ENCODE data around the gene UGDH. TPM values are rescaled to one million over a fixed set of nuclear protein-coding genes. Genes with fewer than 3 reads are reported as not detected.

UGDH gene
- total and polyA plus RNA-seq, 4 donors = 33.1 to 241 (median 84.0) TPM

DNA sequence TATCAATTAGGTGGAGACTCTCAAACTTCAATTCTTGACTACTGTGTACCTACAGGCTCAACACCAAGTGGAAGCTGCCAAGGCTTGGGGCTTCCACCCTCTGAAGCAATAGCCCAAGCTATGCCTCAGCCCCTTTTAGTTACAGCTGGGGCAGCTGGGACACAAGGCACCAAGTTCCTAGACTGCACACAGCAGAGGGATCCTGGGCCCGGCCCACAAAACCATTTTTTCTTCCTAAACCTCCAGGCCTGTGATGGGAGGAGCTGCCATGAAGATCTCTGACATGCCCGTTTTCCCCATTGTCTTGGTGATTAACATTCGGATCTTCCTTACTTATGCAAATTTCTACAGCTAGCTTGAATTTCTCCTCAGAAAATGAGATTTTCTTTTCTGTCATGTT, 3.4 kb upstream of the UGDH start:
- Histone ChIP-seq H3K36me3 (ENCODE audit: control insufficient read depth in 4 of 4, insufficient read depth in 3 of 4, low read depth in 1 of 4, low read length in 3 of 4) (peaks cover 1 to 11% (median 6%) of the 10 kb centered on the region in 4 donors), H3K27me3 (ENCODE audit: control insufficient read depth in 4 of 4, insufficient read depth in 4 of 4, low read length in 3 of 4) (no peaks in the 10 kb centered on the region), H3K9ac (ENCODE audit: low read depth in 1 of 2, low read length in 2 of 2) (no peak overlapping the region), H3K9me3 (ENCODE audit: control insufficient read depth in 4 of 4, low read length in 3 of 4) (no peaks in the 10 kb centered on the region), H3K27ac (ENCODE audit: low read depth in 1 of 2, low read length in 2 of 2) (no peak overlapping the region), H3K4me1 (ENCODE audit: control insufficient read depth in 4 of 4, insufficient read depth in 4 of 4, low read length in 3 of 4) (peaks cover 0 to 30% (median 7%) of the 10 kb centered on the region in 4 donors), H3K4me3 (ENCODE audit: low read depth in 1 of 3, low read length in 3 of 3) (no peak overlapping the region)
- TF ChIP-seq CTCF (IDR thresholded peaks at IDR 0.05; ENCODE audit: low read depth, low read length, missing input control) = no peak
- TF ChIP-seq FOXA1 (IDR thresholded peaks at IDR 0.05) = no peak
- TF ChIP-seq RAD21 (IDR thresholded peaks at IDR 0.05) = no peak
- no peak for TF ChIP-seq EGR1 (IDR thresholded peaks at IDR 0.05; ENCODE audit: low read depth in 2 of 2)
- TF ChIP-seq SP1 (IDR thresholded peaks at IDR 0.05) = no peak
- no peak for TF ChIP-seq JUND (IDR thresholded peaks at IDR 0.05)
- no peak for TF ChIP-seq MAX (IDR thresholded peaks at IDR 0.05)
- TF ChIP-seq NR2F2 (IDR thresholded peaks at IDR 0.05) = no peak
- TF ChIP-seq GABPA (IDR thresholded peaks at IDR 0.05 in 1 of 2, conservative IDR thresholded peaks at IDR 0.05 in 1 of 2) = no peak
- TF ChIP-seq ATF3 (IDR thresholded peaks at IDR 0.05) = no peak
- TF ChIP-seq HNF4A (conservative IDR thresholded peaks at IDR 0.05) = no peak
- no peak for TF ChIP-seq ZBTB33 (IDR thresholded peaks at IDR 0.05)
- no peak for DNase-seq (ENCODE audit: low spot score)
- 86% methylated on average over 3 of the region's 3 CpGs for WGBS

DNA sequence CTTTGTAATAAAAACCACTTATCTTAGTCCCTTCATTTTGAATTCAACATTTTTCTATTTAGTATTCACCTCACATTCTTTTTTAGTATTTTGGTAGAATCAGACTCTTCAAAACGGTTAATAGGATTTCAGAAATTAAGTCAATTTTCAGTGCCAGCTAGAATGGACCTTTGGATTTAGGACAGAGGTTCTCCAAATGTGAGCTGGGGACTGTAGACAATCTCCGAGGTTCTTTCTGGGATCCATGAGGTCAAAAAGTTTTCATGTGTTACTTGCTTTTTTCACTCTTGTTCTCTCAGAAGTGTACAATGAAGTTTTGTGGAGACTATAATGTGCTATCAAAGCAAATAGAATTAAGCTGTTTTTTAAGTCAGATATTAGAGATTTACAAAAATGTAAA, 2.3 kb upstream of the UGDH start:
- Histone ChIP-seq H3K27ac (ENCODE audit: low read depth in 1 of 2, low read length in 2 of 2) (peak overlapping the region; percentile 95 to 96), H3K27me3 (ENCODE audit: control insufficient read depth in 4 of 4, insufficient read depth in 4 of 4, low read length in 3 of 4) (no peaks in the 10 kb centered on the region), H3K4me3 (ENCODE audit: low read depth in 1 of 3, low read length in 3 of 3) (peak overlapping the region in 1 of 3 donors; percentile 91)
- TF ChIP-seq FOXA1 (IDR thresholded peaks at IDR 0.05) = no peak
- no peak for TF ChIP-seq FOXA2 (IDR thresholded peaks at IDR 0.05)
- TF ChIP-seq TAF1 (conservative IDR thresholded peaks at IDR 0.05) = no peak
- peak; percentile 18 to 32 for TF ChIP-seq RAD21 (IDR thresholded peaks at IDR 0.05)
- TF ChIP-seq RXRA (IDR thresholded peaks at IDR 0.05) = peak; percentile 60 to 67
- TF ChIP-seq EGR1 (IDR thresholded peaks at IDR 0.05; ENCODE audit: low read depth in 2 of 2) = no peak
- peak; percentile 78 for TF ChIP-seq SP1 (IDR thresholded peaks at IDR 0.05)
- peak; percentile 29 for TF ChIP-seq ZBTB33 (IDR thresholded peaks at IDR 0.05)
- TF ChIP-seq MAX (IDR thresholded peaks at IDR 0.05) = peak; percentile 20
- TF ChIP-seq, protein P1, sequence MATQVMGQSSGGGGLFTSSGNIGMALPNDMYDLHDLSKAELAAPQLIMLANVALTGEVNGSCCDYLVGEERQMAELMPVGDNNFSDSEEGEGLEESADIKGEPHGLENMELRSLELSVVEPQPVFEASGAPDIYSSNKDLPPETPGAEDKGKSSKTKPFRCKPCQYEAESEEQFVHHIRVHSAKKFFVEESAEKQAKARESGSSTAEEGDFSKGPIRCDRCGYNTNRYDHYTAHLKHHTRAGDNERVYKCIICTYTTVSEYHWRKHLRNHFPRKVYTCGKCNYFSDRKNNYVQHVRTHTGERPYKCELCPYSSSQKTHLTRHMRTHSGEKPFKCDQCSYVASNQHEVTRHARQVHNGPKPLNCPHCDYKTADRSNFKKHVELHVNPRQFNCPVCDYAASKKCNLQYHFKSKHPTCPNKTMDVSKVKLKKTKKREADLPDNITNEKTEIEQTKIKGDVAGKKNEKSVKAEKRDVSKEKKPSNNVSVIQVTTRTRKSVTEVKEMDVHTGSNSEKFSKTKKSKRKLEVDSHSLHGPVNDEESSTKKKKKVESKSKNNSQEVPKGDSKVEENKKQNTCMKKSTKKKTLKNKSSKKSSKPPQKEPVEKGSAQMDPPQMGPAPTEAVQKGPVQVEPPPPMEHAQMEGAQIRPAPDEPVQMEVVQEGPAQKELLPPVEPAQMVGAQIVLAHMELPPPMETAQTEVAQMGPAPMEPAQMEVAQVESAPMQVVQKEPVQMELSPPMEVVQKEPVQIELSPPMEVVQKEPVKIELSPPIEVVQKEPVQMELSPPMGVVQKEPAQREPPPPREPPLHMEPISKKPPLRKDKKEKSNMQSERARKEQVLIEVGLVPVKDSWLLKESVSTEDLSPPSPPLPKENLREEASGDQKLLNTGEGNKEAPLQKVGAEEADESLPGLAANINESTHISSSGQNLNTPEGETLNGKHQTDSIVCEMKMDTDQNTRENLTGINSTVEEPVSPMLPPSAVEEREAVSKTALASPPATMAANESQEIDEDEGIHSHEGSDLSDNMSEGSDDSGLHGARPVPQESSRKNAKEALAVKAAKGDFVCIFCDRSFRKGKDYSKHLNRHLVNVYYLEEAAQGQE (IDR thresholded peaks at IDR 0.05) = no peak
- TF ChIP-seq YY1 (IDR thresholded peaks at IDR 0.05) = no peak
- TF ChIP-seq HNF4A (conservative IDR thresholded peaks at IDR 0.05) = peak; percentile 96 to 97
- TF ChIP-seq HNF4G (IDR thresholded peaks at IDR 0.05) = peak; percentile 79
- TF ChIP-seq GABPA (IDR thresholded peaks at IDR 0.05 in 1 of 2, conservative IDR thresholded peaks at IDR 0.05 in 1 of 2) = no peak
- no peak for TF ChIP-seq CTCF (IDR thresholded peaks at IDR 0.05; ENCODE audit: low read depth, low read length, missing input control)
- TF ChIP-seq NR2F2 (IDR thresholded peaks at IDR 0.05) = no peak
- TF ChIP-seq ATF3 (IDR thresholded peaks at IDR 0.05) = no peak

More for the DNA sequence above, 2.3 kb upstream of the UGDH start:
- H3K4me1 ChIP-seq (ENCODE audit: control insufficient read depth in 4 of 4, insufficient read depth in 4 of 4, low read length in 3 of 4) = peaks cover 0 to 37% (median 10%) of the 10 kb centered on the region in 4 donors
- H3K9ac ChIP-seq (ENCODE audit: low read depth in 1 of 2, low read length in 2 of 2) = peak overlapping the region; percentile 14 to 59
- DNase-seq (ENCODE audit: low spot score) = no peak
- no peaks in the 10 kb centered on the region for H3K9me3 ChIP-seq (ENCODE audit: control insufficient read depth in 4 of 4, low read length in 3 of 4)
- 37% methylated on average over 2 of the region's 2 CpGs for WGBS
- peaks cover 0 to 11% (median 6%) of the 10 kb centered on the region in 4 donors for H3K36me3 ChIP-seq (ENCODE audit: control insufficient read depth in 4 of 4, insufficient read depth in 3 of 4, low read depth in 1 of 4, low read length in 3 of 4)

All from liver (tissue), 9 donors.